ENCODE data around the gene PTPRT. TPM values are rescaled to one million over a fixed set of nuclear protein-coding genes. Genes with fewer than 3 reads are reported as not detected.

Gene PTPRT
- total RNA-seq, 1 donor from 2014 or later, result 0.56 TPM

- TF ChIP-seq, protein P1, sequence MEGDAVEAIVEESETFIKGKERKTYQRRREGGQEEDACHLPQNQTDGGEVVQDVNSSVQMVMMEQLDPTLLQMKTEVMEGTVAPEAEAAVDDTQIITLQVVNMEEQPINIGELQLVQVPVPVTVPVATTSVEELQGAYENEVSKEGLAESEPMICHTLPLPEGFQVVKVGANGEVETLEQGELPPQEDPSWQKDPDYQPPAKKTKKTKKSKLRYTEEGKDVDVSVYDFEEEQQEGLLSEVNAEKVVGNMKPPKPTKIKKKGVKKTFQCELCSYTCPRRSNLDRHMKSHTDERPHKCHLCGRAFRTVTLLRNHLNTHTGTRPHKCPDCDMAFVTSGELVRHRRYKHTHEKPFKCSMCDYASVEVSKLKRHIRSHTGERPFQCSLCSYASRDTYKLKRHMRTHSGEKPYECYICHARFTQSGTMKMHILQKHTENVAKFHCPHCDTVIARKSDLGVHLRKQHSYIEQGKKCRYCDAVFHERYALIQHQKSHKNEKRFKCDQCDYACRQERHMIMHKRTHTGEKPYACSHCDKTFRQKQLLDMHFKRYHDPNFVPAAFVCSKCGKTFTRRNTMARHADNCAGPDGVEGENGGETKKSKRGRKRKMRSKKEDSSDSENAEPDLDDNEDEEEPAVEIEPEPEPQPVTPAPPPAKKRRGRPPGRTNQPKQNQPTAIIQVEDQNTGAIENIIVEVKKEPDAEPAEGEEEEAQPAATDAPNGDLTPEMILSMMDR (conservative IDR thresholded peaks at IDR 0.05), result no peak
- Mint-ChIP-seq H3K27me3 (ENCODE audit: low read depth) (peaks cover 12% of the 10 kb centered on the region), H3K9me3 (peaks cover 2% of the 10 kb centered on the region)
Measured at GRCh38 chr20:42100137-42100704, 1089.5 kb downstream of the PTPRT start.

GRCh38 chr20:42099101-42099500 lies 1090.6 kb downstream of the PTPRT start:
- TF ChIP-seq, protein P1 (conservative IDR thresholded peaks at IDR 0.05), result no peak
- DNase-seq (ENCODE audit: low read depth, low spot score), result no peak

More at GRCh38 chr20:42100137-42100704, 1089.5 kb downstream of the PTPRT start:
- no peaks in the 10 kb centered on the region for H3K4me1 Mint-ChIP-seq
- H3K4me3 Mint-ChIP-seq, result no peak overlapping the region
- no peak overlapping the region for H3K27ac Mint-ChIP-seq (ENCODE audit: unreplicated experiment)
- DNase-seq (ENCODE audit: low read depth, low spot score), result no peak
- H3K36me3 Mint-ChIP-seq (ENCODE audit: low read depth), result no peaks in the 10 kb centered on the region

GRCh38 chr20:42098418-42098817 lies 1091.3 kb downstream of the PTPRT start:
- no peak for DNase-seq (ENCODE audit: low read depth, low spot score)
- H3K36me3 Mint-ChIP-seq (ENCODE audit: low read depth), result no peaks in the 10 kb centered on the region
- TF ChIP-seq, protein P1 (conservative IDR thresholded peaks at IDR 0.05), result no peak
- peaks cover 2% of the 10 kb centered on the region for H3K9me3 Mint-ChIP-seq
- no peaks in the 10 kb centered on the region for H3K4me1 Mint-ChIP-seq
- no peak overlapping the region for H3K4me3 Mint-ChIP-seq
- H3K27ac Mint-ChIP-seq (ENCODE audit: unreplicated experiment), result no peak overlapping the region
- peaks cover 10% of the 10 kb centered on the region for H3K27me3 Mint-ChIP-seq (ENCODE audit: low read depth)

More at GRCh38 chr20:42099101-42099500, 1090.6 kb downstream of the PTPRT start:
- Mint-ChIP-seq H3K9me3 (peaks cover 2% of the 10 kb centered on the region), H3K36me3 (ENCODE audit: low read depth) (no peaks in the 10 kb centered on the region), H3K4me3 (no peak overlapping the region), H3K27me3 (ENCODE audit: low read depth) (peaks cover 10% of the 10 kb centered on the region), H3K27ac (ENCODE audit: unreplicated experiment) (no peak overlapping the region), H3K4me1 (no peaks in the 10 kb centered on the region)

DNA sequence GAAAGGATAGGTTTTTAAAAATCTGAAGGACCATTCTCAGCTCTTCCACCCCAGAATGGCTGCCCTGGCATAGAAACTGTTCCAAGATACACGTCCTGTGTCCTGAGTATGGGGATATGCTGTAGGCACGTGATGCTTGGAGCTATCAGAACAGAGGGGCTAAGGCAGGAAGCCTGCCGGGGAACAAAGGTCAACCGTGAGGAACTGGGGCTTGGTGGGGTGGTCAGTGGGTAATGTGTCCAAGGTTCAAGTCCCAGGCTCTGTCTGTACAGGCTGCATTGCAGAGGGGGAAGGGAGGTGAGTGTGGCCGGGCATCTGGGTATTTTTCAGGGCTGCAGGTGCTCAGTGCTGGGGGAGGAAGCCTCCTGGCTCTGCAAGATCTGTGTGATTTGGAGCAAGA lies 1092.0 kb downstream of the PTPRT start:
- no peaks in the 10 kb centered on the region for H3K36me3 Mint-ChIP-seq (ENCODE audit: low read depth)
- no peak overlapping the region for H3K4me3 Mint-ChIP-seq
- no peak for DNase-seq (ENCODE audit: low read depth, low spot score)
- peak overlapping the region; percentile 64 for H3K27ac Mint-ChIP-seq (ENCODE audit: unreplicated experiment)
- TF ChIP-seq, protein P1 (conservative IDR thresholded peaks at IDR 0.05), result no peak
- H3K9me3 Mint-ChIP-seq, result no peaks in the 10 kb centered on the region
- H3K4me1 Mint-ChIP-seq, result no peaks in the 10 kb centered on the region
- peaks cover 13% of the 10 kb centered on the region for H3K27me3 Mint-ChIP-seq (ENCODE audit: low read depth)

GRCh38 chr20:42095221-42095620 lies 1094.5 kb downstream of the PTPRT start:
- TF ChIP-seq, protein P1 (conservative IDR thresholded peaks at IDR 0.05), result no peak
- Mint-ChIP-seq H3K27me3 (ENCODE audit: low read depth) (peaks cover 21% of the 10 kb centered on the region), H3K4me3 (no peak overlapping the region), H3K9me3 (no peaks in the 10 kb centered on the region), H3K4me1 (no peaks in the 10 kb centered on the region), H3K27ac (ENCODE audit: unreplicated experiment) (no peak overlapping the region), H3K36me3 (ENCODE audit: low read depth) (no peaks in the 10 kb centered on the region)
- no peak for DNase-seq (ENCODE audit: low read depth, low spot score)
